ENCODE results near the gene PRKG1.

The PRKG1 gene

DNA sequence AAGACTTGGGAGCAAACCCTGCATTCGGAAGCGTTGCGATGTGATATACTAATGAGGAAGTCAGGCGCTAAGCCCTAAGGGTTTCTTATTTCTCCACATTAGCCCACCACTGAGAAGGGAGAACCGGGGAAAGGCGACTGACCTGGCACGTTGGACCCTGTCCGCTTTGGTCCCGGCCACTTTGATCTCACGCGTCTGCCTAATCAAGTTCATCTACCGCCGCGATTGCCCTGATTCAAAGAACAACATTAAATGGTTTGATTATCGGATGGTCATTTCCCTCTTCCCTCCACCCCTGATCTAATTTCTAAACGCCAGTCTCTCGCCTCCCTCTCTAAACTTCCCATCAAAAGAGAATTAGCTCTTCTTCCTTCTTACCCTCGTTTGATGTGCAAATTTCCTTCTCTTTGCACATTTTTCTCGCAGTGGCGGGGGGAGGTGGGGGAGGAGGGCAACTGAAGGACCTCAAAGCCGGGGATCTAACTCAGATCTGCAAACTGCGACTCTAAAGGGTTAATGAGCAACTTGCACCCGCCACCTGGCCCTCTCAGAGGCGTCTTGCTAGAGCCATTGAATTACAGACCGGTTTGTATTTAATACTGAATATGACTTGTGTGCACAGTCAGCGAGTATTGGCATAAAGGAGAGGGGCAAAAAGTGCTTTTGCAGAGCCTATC lies 1239.1 kb downstream of the PRKG1 start:
- DNase-seq = no peak

DNA sequence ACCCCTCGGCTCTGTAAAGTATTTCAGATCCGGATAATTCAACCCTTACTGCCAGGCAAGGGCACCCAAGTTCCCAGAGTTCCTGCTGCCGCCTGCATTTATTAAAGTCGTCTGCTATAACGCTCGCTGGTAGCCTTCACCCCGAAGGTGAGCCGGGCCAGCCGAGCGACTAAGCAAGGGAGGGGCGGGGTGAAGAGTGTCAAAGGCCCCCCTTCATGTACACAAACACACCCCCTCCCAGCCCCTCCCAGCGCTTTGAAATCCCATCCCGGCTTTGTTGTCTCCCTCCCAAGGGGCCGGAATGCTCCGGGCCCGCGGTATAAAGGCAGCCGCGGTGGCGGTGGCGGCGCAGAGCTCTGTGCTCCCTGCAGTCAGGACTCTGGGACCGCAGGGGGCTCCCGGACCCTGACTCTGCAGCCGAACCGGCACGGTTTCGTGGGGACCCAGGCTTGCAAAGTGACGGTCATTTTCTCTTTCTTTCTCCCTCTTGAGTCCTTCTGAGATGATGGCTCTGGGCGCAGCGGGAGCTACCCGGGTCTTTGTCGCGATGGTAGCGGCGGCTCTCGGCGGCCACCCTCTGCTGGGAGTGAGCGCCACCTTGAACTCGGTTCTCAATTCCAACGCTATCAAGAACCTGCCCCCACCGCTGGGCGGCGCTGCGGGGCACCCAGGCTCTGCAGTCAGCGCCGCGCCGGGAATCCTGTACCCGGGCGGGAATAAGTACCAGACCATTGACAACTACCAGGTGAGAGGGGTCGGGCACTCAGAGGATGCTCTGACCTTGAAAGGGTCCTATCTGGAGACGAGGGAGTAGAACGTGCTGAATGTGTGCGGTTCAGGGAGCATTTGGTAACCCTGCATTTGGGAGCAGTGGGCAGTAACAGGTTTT lies 1239.9 kb downstream of the PRKG1 start, which contains the start of gene DKK1:
TSS of gene DKK1 (plus strand) at position 349 of the 889 bp plus-strand sequence. CDS start at position 503, 154 bp downstream.
- DNase-seq = peak; percentile 72

- DNase-seq = peak; percentile 56
Measured at GRCh38 chr10:52314822-52315552, 1240.7 kb downstream of the PRKG1 start.

DNA sequence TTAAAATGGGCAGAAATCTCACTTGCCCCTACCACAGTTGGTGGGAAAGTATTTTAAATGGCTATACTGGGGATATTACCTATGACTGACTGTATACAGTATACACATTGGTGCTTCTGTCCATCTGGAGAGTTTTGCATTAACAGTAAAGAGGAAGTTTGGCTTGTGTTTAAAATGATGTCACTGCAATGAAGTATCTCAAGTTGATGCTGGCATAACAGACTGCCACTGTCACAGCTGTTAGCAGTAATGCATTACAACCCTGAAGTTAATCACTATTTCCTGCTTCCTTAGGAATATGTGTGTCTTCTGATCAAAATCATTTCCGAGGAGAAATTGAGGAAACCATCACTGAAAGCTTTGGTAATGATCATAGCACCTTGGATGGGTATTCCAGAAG lies 1241.7 kb downstream of the PRKG1 start:
- DNase-seq = no peak

- no peak for DNase-seq
Measured at GRCh38 chr10:52316500-52316899, 1242.2 kb downstream of the PRKG1 start.

DNA sequence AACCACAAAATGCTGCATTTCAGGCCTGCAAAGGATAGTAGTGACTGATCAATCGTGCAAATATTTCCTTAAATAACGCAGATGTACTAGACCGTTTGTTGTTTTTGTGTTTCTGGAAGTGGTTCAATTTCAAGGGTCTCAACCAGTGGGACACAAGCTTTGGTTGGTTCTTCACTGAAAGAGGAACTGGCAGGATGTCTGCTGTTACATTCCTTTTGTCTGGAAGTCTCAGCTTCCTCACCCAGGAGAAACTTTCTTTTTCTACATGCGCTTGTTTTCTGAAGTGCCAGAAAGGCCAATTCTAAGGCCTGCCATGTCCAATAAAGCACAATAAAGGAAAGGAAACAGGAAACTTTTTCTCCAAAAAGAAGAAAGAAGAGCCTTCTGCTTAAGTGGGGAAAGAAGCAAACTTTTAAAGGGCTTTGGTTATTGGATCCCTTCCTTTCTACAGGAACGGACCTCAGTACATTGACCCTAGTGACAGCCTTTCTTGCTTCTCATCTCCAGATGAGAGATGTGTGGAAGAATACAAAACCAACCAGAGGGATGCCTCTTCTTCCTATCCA lies 1243.9 kb downstream of the PRKG1 start:
- DNase-seq = no peak

DNA sequence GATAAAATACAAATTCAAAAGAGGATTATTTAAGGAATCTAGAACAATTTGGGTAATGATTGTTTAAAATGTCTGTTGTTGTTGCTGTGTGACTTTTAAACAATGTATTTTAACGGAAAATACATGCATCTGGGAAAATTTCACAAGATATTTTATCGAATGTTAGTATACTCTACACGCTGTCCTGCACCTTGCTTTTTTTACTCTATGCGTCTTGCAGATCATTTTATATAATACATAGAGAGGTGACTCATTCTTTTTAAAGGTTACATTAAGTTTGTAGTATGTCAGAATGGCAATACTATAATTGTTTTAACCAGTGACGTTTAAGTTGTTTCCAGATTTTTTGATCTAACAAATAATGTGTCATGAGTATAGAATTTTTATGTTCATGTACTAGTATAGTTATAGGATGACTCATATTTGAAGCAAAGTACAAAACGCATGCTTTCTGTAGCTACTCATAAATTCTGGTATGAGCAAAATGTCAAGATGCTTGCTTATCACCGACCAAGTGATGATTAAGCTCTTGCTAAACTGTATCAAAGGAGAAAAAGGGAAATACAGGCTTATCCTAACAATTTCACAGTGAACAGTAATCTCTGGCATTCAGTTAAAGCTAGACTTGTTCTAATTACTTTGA lies 1244.7 kb downstream of the PRKG1 start:
- DNase-seq = peak; percentile 96

- peak; percentile 41 for DNase-seq
Measured at GRCh38 chr10:52319926-52320325, 1245.6 kb downstream of the PRKG1 start.

DNA sequence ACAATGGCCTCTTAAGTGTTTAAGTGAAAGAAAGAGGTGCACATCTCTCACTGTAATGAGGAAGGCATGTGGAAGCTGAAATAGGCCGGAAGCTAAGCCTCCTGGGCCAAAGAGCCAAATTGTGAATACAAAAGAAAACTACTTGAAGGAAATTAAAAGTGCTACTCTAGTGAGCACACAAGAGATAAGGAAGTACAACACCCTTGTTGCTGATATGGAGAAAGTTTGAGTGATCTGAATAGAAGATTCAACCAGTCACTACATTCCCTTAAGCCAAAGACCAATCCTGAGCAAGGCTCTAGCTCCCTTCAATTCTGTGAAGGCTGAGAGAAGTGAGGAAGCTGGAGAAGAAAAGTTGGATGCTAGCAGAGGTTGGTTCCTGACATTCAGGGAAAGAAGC lies 1248.0 kb downstream of the PRKG1 start:
- DNase-seq = peak; percentile 27

GRCh38 chr10:52322936-52323335 lies 1248.6 kb downstream of the PRKG1 start:
- no peak for DNase-seq

GRCh38 chr10:52326382-52326781 lies 1252.1 kb downstream of the PRKG1 start:
- no peak for DNase-seq

DNA sequence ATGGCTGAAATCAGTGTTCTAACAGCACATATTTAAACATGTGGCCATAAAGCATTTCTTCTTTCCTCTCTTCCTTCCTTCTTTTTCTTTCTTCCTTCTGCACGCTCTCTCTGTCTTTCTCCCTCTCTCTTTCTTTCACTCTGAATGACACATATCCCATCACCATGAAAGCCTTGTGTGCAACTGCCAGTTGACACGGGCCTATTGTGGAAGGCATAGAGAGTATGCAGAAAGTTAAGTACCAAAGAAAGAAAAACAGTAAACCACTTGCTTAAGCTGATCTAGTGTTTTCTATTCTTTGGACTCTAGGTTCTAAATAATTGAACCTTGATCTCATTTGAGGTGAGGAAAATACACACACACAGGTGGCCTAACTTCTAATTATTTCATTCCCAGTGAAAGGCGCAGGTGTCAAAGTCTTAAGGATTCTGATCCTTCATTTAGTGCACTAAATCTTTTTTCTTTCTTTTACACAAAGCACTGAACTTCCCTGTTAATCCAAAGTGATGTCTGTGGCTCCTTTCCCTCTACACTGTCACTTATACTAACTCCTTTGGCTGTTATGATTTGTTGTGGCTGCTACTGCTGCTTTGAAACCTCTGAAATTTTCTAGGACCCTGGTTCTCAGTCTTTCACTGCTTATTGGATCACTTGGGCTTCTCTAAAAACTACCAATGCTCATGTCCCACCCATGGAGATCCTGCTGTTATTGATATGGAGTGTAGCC lies 1257.5 kb downstream of the PRKG1 start:
- no peak for DNase-seq

GRCh38 chr10:52332815-52333214 lies 1258.5 kb downstream of the PRKG1 start:
- DNase-seq = no peak

GRCh38 chr10:52334595-52334994 lies 1260.3 kb downstream of the PRKG1 start:
- DNase-seq = peak; percentile 43

DNA sequence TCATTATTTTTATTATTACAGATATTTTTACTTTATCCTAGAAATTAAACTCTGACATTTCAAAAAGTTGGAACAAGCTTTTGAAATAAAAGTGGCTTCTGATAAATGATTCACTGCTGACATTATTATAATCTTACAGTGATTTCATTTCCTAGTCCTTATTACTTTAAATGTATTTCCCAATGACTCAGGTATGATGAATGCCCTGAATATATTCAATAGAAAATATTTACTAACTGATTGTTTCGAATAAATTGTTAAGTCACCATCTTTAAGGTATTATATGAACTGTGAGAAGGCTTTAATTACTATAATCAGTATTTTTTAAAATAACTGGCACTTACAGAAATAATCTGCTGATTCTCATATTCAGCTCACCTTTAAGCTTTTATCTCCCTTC lies 1261.4 kb downstream of the PRKG1 start:
- DNase-seq = peak; percentile 24

GRCh38 chr10:52337225-52337624 lies 1262.9 kb downstream of the PRKG1 start:
- DNase-seq = no peak

- DNase-seq = no peak
Measured at GRCh38 chr10:52343439-52343838, 1269.2 kb downstream of the PRKG1 start.

GRCh38 chr10:52346394-52347326 lies 1272.4 kb downstream of the PRKG1 start:
- no peak for DNase-seq

DNA sequence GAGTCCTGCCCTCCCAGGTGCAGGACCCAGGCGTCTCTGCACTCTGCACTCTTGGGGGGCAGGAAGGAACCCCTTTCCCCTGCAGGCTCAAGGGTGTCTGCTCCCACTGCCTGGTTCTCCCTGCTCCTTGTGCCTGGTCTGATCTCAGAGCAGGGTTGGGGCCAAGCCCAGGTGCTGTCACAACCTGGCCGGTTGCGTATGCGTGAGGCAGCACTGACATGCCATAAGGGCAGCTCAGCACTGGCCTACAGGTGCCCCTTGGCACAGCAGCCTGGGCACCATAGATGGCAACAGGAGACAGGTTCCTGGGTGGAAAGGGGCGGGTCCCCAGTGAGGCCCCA lies 1273.0 kb downstream of the PRKG1 start:
- no peak for DNase-seq
